ENCODE measurements around the gene AK4. TPM values are rescaled to one million over a fixed set of nuclear protein-coding genes. Genes with fewer than 3 reads are reported as not detected.

The AK4 gene
- total RNA-seq, 1 experiment from 2014 or later: 180 TPM

DNA sequence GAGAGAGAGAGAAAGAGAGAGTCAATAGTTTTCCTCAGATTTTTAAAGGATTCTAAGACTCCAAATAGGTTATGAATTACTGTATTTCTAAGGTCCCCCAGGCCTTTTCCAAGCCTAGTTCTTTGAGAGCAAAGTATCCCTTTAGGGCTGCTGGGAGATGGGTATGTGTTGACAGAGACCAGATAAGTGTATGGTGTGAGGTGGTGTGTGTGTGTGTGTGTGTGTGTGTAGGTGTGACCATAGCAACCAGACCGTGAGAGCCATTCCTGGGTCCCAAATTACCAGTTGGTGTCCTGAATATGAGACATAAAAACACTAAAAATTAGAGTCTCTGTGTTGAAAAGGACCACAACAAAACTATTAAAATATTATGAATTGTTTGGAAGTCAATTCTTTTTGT is 119.7 kb downstream of the AK4 start:
- no peaks in the 10 kb centered on the region for H3K36me3 Mint-ChIP-seq

DNA sequence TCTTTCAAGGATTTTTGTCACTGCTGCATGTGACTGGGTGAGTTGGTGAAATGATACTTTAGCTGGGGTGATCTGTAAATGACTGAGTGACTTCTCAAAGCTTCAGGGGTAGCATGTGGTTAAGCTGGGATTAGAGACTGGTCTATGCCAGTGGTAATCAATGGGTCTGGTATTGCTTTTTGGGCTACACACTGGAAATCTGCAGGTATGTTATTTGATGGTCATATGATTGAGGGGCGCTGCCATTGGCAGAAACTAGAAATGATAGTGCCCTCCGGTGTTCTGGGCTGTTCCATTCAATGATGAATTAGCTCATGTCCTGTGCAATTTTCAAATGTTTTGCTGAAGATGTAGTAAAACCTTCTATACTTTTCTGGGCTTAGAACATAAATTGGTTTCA is 121.6 kb downstream of the AK4 start:
- ChIA-PET CTCF (interaction anchor here (0.8 to 4.2 kb wide), 3 partner anchors 9 to 190 kb away, joined by 3 to 28 read pairs (median 4); partner anchors contain the start of gene DNAJC6), POLR2A (no interaction called here)
- ATAC-seq: no peak
- DNase-seq (ENCODE audit: low spot score): no peak
- no peaks in the 10 kb centered on the region for H3K9me3 Mint-ChIP-seq
- TF ChIP-seq, protein P1, sequence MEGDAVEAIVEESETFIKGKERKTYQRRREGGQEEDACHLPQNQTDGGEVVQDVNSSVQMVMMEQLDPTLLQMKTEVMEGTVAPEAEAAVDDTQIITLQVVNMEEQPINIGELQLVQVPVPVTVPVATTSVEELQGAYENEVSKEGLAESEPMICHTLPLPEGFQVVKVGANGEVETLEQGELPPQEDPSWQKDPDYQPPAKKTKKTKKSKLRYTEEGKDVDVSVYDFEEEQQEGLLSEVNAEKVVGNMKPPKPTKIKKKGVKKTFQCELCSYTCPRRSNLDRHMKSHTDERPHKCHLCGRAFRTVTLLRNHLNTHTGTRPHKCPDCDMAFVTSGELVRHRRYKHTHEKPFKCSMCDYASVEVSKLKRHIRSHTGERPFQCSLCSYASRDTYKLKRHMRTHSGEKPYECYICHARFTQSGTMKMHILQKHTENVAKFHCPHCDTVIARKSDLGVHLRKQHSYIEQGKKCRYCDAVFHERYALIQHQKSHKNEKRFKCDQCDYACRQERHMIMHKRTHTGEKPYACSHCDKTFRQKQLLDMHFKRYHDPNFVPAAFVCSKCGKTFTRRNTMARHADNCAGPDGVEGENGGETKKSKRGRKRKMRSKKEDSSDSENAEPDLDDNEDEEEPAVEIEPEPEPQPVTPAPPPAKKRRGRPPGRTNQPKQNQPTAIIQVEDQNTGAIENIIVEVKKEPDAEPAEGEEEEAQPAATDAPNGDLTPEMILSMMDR (IDR thresholded peaks at IDR 0.05): no peak
- TF ChIP-seq, protein P2, sequence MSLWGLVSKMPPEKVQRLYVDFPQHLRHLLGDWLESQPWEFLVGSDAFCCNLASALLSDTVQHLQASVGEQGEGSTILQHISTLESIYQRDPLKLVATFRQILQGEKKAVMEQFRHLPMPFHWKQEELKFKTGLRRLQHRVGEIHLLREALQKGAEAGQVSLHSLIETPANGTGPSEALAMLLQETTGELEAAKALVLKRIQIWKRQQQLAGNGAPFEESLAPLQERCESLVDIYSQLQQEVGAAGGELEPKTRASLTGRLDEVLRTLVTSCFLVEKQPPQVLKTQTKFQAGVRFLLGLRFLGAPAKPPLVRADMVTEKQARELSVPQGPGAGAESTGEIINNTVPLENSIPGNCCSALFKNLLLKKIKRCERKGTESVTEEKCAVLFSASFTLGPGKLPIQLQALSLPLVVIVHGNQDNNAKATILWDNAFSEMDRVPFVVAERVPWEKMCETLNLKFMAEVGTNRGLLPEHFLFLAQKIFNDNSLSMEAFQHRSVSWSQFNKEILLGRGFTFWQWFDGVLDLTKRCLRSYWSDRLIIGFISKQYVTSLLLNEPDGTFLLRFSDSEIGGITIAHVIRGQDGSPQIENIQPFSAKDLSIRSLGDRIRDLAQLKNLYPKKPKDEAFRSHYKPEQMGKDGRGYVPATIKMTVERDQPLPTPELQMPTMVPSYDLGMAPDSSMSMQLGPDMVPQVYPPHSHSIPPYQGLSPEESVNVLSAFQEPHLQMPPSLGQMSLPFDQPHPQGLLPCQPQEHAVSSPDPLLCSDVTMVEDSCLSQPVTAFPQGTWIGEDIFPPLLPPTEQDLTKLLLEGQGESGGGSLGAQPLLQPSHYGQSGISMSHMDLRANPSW (CRISPR knock-in tag; conservative IDR thresholded peaks at IDR 0.05; ENCODE audit: low read depth): no peak
- no peak for TF ChIP-seq ZNF423 (CRISPR knock-in tag; IDR thresholded peaks at IDR 0.05)
- TF ChIP-seq, protein P3, sequence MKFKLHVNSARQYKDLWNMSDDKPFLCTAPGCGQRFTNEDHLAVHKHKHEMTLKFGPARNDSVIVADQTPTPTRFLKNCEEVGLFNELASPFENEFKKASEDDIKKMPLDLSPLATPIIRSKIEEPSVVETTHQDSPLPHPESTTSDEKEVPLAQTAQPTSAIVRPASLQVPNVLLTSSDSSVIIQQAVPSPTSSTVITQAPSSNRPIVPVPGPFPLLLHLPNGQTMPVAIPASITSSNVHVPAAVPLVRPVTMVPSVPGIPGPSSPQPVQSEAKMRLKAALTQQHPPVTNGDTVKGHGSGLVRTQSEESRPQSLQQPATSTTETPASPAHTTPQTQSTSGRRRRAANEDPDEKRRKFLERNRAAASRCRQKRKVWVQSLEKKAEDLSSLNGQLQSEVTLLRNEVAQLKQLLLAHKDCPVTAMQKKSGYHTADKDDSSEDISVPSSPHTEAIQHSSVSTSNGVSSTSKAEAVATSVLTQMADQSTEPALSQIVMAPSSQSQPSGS (CRISPR knock-in tag; IDR thresholded peaks at IDR 0.05; ENCODE audit: borderline replicate concordance, low read depth): no peak
- no peak for TF ChIP-seq MYBL2 (CRISPR knock-in tag; IDR thresholded peaks at IDR 0.05)
- TF ChIP-seq CREM (CRISPR knock-in tag; IDR thresholded peaks at IDR 0.05): no peak
- TF ChIP-seq, protein P4, sequence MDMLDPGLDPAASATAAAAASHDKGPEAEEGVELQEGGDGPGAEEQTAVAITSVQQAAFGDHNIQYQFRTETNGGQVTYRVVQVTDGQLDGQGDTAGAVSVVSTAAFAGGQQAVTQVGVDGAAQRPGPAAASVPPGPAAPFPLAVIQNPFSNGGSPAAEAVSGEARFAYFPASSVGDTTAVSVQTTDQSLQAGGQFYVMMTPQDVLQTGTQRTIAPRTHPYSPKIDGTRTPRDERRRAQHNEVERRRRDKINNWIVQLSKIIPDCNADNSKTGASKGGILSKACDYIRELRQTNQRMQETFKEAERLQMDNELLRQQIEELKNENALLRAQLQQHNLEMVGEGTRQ (CRISPR knock-in tag; IDR thresholded peaks at IDR 0.05): no peak
- TF ChIP-seq ZNF396 (CRISPR knock-in tag; IDR thresholded peaks at IDR 0.05; ENCODE audit: borderline replicate concordance): no peak
- no peak for TF ChIP-seq ZNF671 (CRISPR knock-in tag; IDR thresholded peaks at IDR 0.05)
- no peak for TF ChIP-seq GTF2I (CRISPR knock-in tag; conservative IDR thresholded peaks at IDR 0.05)
- H3K27me3 Mint-ChIP-seq (ENCODE audit: low read depth): peaks cover 12% of the 10 kb centered on the region
- no peaks in the 10 kb centered on the region for H3K36me3 Mint-ChIP-seq
- no peak overlapping the region for H3K4me3 Mint-ChIP-seq
- no peak overlapping the region for H3K27ac Mint-ChIP-seq
- peaks cover 25% of the 10 kb centered on the region for H3K4me1 Mint-ChIP-seq

More for the DNA sequence above, 119.7 kb downstream of the AK4 start:
- no peak for DNase-seq (ENCODE audit: low spot score)
- ChIA-PET CTCF (interaction anchor here (4.2 kb wide), 1 partner anchor 10 kb away, joined by 28 read pairs; no protein-coding TSS in a partner anchor), POLR2A (no interaction called here)
- Mint-ChIP-seq H3K9me3 (no peaks in the 10 kb centered on the region), H3K4me1 (peaks cover 33% of the 10 kb centered on the region), H3K4me3 (no peak overlapping the region), H3K27me3 (ENCODE audit: low read depth) (peaks cover 12% of the 10 kb centered on the region), H3K27ac (no peak overlapping the region)
- ATAC-seq: no peak
- no peak for TF ChIP-seq SMAD3 (CRISPR knock-in tag; IDR thresholded peaks at IDR 0.05; ENCODE audit: borderline replicate concordance)

DNA sequence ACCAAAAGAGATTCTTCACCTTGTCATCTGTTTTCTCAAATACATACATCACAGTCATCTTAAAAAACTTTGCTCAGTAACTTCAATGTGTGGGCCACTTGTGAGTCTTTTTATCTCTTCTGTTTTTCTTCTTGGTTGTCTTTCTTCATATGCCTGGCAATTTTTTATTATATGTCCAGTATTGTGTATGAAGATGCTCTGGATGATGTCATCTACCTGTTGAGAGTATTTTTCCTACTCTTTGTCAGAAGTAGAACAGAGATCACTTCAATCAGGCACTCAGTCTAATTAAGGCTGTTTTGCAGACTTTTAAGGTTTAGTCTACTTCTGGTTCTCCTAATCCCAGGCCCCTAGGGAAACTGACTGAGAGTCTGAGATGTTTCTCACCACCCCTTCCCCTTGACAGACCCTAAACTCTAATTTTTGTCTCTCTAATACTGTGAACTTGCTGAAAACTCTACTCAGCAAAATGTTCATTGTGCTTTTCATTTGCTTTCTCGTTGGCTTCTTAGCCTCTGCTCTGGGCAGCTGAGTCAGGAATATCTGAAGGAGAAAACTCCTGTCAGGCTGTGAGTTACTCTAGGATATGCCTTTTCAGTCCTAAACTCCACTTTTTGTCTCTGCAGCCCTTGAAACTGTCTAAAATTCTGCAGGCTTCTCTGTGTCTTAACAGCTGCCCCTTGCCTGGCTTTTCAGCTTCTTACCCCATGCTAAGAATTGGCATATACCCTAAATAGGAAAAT is 128.4 kb downstream of the AK4 start:
- ChIA-PET POLR2A (no interaction called here), CTCF (interaction anchor here (0.8 to 3.1 kb wide), 3 partner anchors 9 to 40 kb away, joined by 3 to 28 read pairs (median 3); no protein-coding TSS in a partner anchor)
- H3K36me3 Mint-ChIP-seq: no peaks in the 10 kb centered on the region
- DNase-seq (ENCODE audit: low spot score): no peak
- ATAC-seq: no peak
- H3K27me3 Mint-ChIP-seq (ENCODE audit: low read depth): no peaks in the 10 kb centered on the region; the same call in none of the 2 replicates
- H3K27ac Mint-ChIP-seq: peak overlapping the region; percentile 11
- H3K9me3 Mint-ChIP-seq: no peaks in the 10 kb centered on the region
- no peak overlapping the region for H3K4me3 Mint-ChIP-seq
- peaks cover 51% of the 10 kb centered on the region for H3K4me1 Mint-ChIP-seq
- TF ChIP-seq IRF2 (CRISPR knock-in tag; IDR thresholded peaks at IDR 0.05; ENCODE audit: borderline replicate concordance, low read depth): no peak
- no peak for TF ChIP-seq NR2C2 (CRISPR knock-in tag; IDR thresholded peaks at IDR 0.05)
- TF ChIP-seq, protein P5, sequence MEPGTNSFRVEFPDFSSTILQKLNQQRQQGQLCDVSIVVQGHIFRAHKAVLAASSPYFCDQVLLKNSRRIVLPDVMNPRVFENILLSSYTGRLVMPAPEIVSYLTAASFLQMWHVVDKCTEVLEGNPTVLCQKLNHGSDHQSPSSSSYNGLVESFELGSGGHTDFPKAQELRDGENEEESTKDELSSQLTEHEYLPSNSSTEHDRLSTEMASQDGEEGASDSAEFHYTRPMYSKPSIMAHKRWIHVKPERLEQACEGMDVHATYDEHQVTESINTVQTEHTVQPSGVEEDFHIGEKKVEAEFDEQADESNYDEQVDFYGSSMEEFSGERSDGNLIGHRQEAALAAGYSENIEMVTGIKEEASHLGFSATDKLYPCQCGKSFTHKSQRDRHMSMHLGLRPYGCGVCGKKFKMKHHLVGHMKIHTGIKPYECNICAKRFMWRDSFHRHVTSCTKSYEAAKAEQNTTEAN (CRISPR knock-in tag; IDR thresholded peaks at IDR 0.05): no peak
- no peak for TF ChIP-seq GTF2I (CRISPR knock-in tag; conservative IDR thresholded peaks at IDR 0.05)
- TF ChIP-seq HMGA2 (CRISPR knock-in tag; IDR thresholded peaks at IDR 0.05): no peak
- TF ChIP-seq, protein P6, sequence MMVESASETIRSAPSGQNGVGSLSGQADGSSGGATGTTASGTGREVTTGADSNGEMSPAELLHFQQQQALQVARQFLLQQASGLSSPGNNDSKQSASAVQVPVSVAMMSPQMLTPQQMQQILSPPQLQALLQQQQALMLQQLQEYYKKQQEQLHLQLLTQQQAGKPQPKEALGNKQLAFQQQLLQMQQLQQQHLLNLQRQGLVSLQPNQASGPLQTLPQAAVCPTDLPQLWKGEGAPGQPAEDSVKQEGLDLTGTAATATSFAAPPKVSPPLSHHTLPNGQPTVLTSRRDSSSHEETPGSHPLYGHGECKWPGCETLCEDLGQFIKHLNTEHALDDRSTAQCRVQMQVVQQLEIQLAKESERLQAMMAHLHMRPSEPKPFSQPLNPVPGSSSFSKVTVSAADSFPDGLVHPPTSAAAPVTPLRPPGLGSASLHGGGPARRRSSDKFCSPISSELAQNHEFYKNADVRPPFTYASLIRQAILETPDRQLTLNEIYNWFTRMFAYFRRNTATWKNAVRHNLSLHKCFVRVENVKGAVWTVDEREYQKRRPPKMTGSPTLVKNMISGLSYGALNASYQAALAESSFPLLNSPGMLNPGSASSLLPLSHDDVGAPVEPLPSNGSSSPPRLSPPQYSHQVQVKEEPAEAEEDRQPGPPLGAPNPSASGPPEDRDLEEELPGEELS (CRISPR knock-in tag; IDR thresholded peaks at IDR 0.05): no peak
- TF ChIP-seq, protein P7, sequence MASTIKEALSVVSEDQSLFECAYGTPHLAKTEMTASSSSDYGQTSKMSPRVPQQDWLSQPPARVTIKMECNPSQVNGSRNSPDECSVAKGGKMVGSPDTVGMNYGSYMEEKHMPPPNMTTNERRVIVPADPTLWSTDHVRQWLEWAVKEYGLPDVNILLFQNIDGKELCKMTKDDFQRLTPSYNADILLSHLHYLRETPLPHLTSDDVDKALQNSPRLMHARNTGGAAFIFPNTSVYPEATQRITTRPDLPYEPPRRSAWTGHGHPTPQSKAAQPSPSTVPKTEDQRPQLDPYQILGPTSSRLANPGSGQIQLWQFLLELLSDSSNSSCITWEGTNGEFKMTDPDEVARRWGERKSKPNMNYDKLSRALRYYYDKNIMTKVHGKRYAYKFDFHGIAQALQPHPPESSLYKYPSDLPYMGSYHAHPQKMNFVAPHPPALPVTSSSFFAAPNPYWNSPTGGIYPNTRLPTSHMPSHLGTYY (CRISPR knock-in tag; IDR thresholded peaks at IDR 0.05): no peak
- no peak for TF ChIP-seq CREB1 (CRISPR knock-in tag; IDR thresholded peaks at IDR 0.05)
- no peak for TF ChIP-seq ZNF317 (CRISPR knock-in tag; IDR thresholded peaks at IDR 0.05; ENCODE audit: borderline replicate concordance, low read depth)
- TF ChIP-seq NFYB (CRISPR knock-in tag; conservative IDR thresholded peaks at IDR 0.05; ENCODE audit: low read depth): no peak
